Stimulated activated CD8-positive, alpha-beta memory T cell treated with anti-CD3 and anti-CD28 coated beads, Interleukin-2, amount 100 ng/mL, for 48 hours (primary cell): ENCODE results near the gene NKX3-2.

Source experiments
- DNase-seq, 2 donors: peaks; one replicate each; pipeline ENCODE4 v3.0.0-alpha.2; 2020; ENCODE audit warnings: low read depth in 2 of 2

Gene NKX3-2

DNA sequence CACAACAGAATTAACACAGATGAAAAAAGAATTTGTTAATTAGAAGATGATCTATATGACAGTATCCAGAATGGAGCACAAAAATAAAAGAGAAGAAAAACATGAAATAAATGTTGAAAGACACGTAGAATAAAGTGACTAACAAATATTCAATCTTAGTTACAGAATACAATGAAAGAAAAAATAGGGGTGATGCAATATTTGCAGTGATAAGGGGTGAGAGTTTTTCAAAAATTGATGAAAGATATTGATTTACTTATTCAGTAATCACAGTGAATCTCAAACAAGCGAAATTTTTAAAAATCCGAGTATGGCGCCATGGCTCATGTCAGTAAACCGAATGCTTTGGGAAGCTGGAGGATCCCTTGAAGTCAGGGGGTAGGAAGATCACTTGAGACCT lies 39.9 kb downstream of the NKX3-2 start:
- no peak for DNase-seq

DNA sequence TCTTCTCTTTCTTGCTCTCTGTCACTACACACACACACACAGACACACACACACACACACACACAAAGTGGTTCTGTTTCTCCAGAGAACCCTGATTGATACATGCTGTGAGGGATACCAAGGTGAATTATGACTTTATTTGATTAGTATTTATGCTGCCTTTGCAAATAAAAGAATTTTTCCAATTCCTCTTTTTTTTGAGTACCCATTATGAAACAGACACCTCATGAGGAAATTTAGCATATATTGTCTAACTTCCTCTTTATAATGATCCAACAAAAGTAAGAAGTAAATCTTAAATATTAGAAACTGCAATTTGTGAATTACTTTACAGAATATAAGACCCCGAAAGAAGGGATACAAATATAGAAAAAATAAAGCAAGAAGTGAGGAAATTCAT lies 45.8 kb downstream of the NKX3-2 start:
- DNase-seq, result no peak

DNA sequence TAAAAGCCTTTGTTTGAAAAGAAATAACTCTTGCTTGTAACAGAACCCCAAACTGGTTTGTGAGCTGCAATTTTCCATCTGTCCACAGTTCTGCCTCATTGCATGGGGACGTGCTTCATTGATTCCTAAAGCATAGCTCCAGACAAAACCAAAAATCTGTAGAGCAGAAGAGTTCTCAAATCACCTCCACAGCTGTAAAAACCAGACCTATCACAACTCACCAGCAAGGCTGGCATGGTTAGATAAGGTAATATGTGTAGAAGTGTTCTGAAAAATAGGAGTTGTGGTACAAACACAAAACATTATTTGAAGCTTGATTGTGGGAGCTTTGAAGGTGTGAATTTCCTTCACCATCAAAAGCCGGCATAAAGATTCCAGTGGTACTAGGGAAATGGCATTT lies 47.7 kb downstream of the NKX3-2 start:
- no peak for DNase-seq

DNA sequence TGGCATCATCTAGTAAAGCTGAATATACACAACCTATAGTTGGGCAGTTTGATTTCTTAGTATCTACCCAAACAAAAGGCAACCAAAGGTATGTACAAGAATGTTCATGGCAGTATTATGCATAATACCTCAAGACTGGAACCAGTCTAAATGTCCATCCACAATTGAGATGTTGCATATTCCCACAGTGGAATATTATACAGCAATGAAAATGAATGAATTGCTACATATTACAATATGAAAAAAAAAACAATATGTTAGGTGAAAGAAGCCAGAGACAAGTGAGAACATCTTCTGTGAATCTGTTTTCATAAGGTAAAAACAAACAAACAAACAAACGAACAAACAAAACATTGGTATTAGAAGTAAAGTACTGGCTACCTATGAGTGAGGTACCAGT lies 48.6 kb downstream of the NKX3-2 start:
- no peak for DNase-seq

DNA sequence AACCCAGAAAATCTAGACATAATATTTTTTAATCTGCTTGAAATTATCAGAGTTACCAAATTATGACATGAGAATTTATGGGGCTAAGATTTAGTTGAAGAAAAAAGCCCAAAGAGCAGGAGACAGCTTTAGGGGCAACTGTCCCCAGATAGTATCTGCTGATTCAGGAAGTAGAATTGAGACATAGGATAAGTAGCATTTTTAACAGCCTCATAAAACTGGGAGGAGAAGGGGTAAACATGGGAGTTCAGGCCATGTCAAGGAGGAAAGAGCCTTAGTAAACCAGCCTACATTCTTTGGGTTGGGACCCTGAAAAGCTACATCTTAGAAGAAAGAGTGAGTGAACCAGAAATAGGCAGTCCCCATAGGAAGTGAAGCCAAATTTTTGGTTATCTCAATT lies 50.5 kb downstream of the NKX3-2 start:
- no peak for DNase-seq

DNA sequence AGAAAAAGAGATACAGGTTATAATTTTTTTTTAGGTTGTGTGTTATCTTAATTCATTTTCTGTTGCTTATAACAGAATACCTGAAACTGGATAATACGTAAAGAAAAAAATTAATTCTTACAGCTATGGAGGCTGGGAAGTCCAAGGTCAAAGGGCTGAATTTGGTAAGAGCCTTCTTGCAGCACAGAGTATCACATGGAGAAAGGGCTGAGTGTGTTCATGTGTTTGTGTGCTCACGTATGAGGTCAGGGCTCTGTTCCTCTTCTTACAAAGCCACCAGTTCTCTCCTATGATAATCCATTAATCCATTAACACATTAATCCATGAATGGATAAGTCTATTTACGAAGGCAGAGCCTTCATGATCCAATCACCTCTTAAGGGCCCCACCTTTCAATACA lies 51.6 kb downstream of the NKX3-2 start:
- no peak for DNase-seq
